OCI-LY1 (cell line): ENCODE results near the gene PGA3.
"Not testable (repeated sequence)": the region's sequence is repeated elsewhere in the genome, so short reads cannot be mapped to it uniquely, and the experiment has no call there.

ENCODE experiments used
- CTCF ChIP-seq: fragments of 200-600 bp; sonication (generic), shearing (Covaris generic); IDR thresholded peaks from 2 replicates; pipeline ENCODE4 v1.5.1; 2017; ENCODE audit warnings: mild to moderate bottlenecking, antibody characterized with exemption, low read length, moderate library complexity, mixed read lengths
- EZH2 ChIP-seq: fragments of 200-600 bp; sonication (generic), shearing (Covaris generic); IDR thresholded peaks from 2 replicates; pipeline ENCODE4 v1.8.0; 2017; ENCODE audit warnings: borderline replicate concordance, mixed run types, mild to moderate bottlenecking, antibody characterized with exemption, low read length, moderate library complexity, mixed read lengths

GRCh38 chr11:61240288-61240687 is 37.0 kb downstream of the PGA3 start:
- not testable (repeated sequence) for TF ChIP-seq CTCF, EZH2
